Skeletal muscle tissue (tissue), 4 donors: ENCODE measurements around the gene AACS. TPM values are rescaled to one million over a fixed set of nuclear protein-coding genes. Genes with fewer than 3 reads are reported as not detected.

ENCODE experiments used
- H3K27ac ChIP-seq: one replicate; pipeline ENCODE4 v1.7.0; 2013; ENCODE audit warnings: mild to moderate bottlenecking, low read depth, low read length, inconsistent platforms
- H3K27me3 ChIP-seq, 3 donors: one replicate each; pipeline ENCODE4 v1.7.0; 2013; ENCODE audit warnings: low read length in 3 of 3; ENCODE audit not compliant: control insufficient read depth in 3 of 3, insufficient read depth in 3 of 3
- H3K36me3 ChIP-seq, 3 donors: one replicate each; pipeline ENCODE4 v1.7.0; 2013; ENCODE audit warnings: low read length in 3 of 3; ENCODE audit not compliant: control insufficient read depth in 3 of 3, insufficient read depth in 3 of 3
- H3K4me1 ChIP-seq, 3 donors: one replicate each; pipeline ENCODE4 v1.7.0; 2013; ENCODE audit warnings: low read length in 3 of 3, mild to moderate bottlenecking in 3 of 3; ENCODE audit not compliant: control insufficient read depth in 3 of 3, insufficient read depth in 3 of 3
- H3K4me3 ChIP-seq, 3 donors: one replicate each; pipeline ENCODE4 v1.7.0; 2013; ENCODE audit warnings: low read length in 3 of 3
- H3K9ac ChIP-seq, 3 donors: one replicate each; pipeline ENCODE4 v1.7.0; 2013; ENCODE audit warnings: low read length in 3 of 3, mild to moderate bottlenecking in 3 of 3, moderate library complexity in 2 of 3, low read depth in 1 of 3
- H3K9me3 ChIP-seq, 3 donors: one replicate each; pipeline ENCODE4 v1.7.0; 2013; ENCODE audit warnings: low read length in 3 of 3; ENCODE audit not compliant: control insufficient read depth in 3 of 3
- total RNA-seq: library from RNA; depleted of rRNA; stranded (reverse); fragments of >200 nt; gene quantifications from one replicate; pipeline ENCODE4 v1.2.3, GENCODE V29; 2014
- donor health status: Osteomylitis.

AACS gene
- total RNA-seq, 1 donor from 2014 or later = 19.3 TPM

DNA sequence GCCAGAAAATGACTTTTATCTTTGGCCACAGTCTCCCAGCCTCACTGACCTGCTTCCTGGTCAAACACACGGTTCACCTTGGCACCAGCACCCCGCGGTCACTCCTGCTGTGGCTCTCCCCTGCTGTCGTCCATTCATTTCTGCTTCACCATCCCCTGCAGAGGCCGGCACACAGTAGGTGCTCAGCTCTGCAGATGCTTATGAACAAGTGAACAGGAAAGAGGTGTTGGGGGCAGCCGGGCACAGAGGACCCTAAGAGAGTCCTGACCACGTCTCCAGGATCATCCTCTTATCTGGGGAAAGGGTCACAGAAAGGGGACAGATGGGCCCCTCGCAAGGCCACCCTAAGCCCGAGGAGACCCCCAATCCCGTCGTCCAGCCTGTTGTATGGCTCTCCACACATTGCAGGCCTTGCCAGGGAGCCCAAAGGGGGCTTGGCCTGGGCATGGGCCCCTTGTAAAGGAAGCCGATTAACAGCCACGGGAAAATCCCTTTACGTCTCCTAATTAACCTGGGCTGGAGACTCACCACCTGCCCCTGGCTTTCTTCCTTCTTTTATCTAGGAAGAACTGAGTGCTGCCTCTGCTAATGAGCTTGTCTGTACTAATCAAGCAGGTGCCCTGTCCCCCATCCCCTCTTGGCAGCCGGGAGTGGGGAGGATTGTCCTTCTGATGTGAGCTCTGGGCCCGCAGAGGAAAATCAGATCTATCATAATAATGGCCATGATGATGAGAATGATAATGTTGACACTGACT is 119.2 kb downstream of the AACS start:
- no peak overlapping the region for H3K27ac ChIP-seq
- no peak overlapping the region for H3K4me3 ChIP-seq
- H3K36me3 ChIP-seq = no peaks in the 10 kb centered on the region
- peaks cover 5 to 15% (median 14%) of the 10 kb centered on the region in 3 donors for H3K4me1 ChIP-seq
- H3K9me3 ChIP-seq = no peaks in the 10 kb centered on the region
- no peak overlapping the region for H3K9ac ChIP-seq
- peaks cover 45 to 58% (median 46%) of the 10 kb centered on the region in 3 donors for H3K27me3 ChIP-seq

GRCh38 chr12:125185311-125185739 is 120.1 kb downstream of the AACS start:
- Histone ChIP-seq H3K4me1 (peaks cover 5 to 15% (median 14%) of the 10 kb centered on the region in 3 donors), H3K36me3 (no peaks in the 10 kb centered on the region), H3K4me3 (no peak overlapping the region), H3K27ac (no peak overlapping the region), H3K9ac (no peak overlapping the region), H3K9me3 (no peaks in the 10 kb centered on the region), H3K27me3 (peaks cover 52 to 65% (median 55%) of the 10 kb centered on the region in 3 donors)

- Histone ChIP-seq H3K9ac (no peak within 1 kb of the TSS), H3K4me1 (peaks cover 5 to 15% (median 14%) of the 10 kb centered on the region in 3 donors), H3K4me3 (peak within 1 kb of the TSS in 1 of 3 donors; percentile 29), H3K27me3 (peaks cover 50 to 63% (median 55%) of the 10 kb centered on the region in 3 donors), H3K27ac (no peak within 1 kb of the TSS), H3K9me3 (no peaks in the 10 kb centered on the region), H3K36me3 (no peaks in the 10 kb centered on the region)
These were observed 120.7 kb downstream of the AACS start, which contains the start of gene TMEM132B for GRCh38 chr12:125185740-125186470. Gene TMEM132B (plus strand): TSS chr12:125186386.

DNA sequence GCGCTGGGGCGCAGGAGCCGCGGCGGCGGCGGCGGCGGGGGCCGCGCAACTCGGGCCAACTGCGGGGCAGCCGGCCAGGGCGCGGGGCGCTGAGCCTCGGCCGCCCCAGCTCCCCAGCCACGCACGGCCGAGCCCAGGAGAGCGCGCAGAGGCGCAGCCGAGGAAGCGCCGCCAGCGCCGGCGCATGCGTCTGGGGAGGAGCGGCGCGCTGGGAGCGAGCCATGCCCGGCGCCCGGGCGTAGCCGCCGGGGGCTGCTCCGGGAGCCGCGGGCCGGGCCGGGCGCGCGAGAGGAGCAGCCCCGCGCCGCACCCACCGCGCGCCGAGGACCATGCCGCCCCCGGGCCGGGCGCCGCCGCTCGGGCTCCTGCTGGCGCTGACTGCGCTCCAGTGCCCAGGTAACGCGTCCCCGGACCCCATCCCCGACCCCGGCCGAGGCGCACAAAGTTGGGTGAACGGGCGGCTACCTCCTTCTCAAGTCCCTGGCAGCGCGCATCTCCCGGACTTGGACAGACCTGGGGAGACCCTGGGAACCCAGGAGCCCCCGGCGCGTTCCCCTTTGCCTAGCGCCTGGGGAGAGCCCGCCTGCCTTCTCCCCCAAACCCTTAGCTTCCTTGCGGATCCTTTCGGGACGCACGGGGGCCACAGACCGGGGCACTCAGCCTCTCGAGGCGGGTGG is 121.4 kb downstream of the AACS start:
- Histone ChIP-seq H3K4me3 (peak overlapping the region in 1 of 3 donors; percentile 29), H3K36me3 (no peaks in the 10 kb centered on the region), H3K4me1 (peaks cover 5 to 15% (median 14%) of the 10 kb centered on the region in 3 donors), H3K27me3 (peaks cover 50 to 61% (median 54%) of the 10 kb centered on the region in 3 donors), H3K9me3 (no peaks in the 10 kb centered on the region), H3K9ac (no peak overlapping the region), H3K27ac (no peak overlapping the region)

DNA sequence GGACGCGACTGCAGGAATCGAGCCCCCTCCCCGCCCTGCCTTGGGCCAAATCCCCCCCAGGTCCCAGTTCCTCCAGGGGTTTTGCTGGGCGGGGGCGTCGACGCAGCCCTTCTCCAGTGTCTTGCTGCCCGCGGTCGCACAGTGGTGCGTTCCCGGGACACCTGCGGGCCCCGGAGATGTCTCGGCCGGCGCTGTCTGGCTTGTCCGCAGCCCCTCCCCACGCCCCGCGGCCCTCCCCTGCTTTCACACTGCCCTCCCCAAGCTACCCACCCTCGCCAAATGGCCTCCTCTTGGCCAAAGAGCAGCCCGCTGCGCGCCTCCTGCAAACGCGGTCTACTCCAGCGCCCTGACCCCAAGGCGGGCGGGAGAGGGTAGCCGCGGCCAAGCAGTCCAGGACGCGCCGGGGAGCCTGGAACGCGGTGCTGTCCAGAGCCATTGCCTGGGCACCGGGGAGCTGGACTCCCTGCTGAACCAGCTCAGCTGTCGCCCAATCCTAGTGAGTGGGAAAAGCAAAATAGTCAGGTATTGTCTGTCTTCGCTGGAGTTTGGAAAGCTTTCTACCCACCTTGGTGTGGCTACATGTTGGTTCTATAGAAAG is 122.0 kb downstream of the AACS start:
- Histone ChIP-seq H3K9ac (peak overlapping the region in 1 of 3 donors; percentile 20), H3K27ac (no peak overlapping the region), H3K4me1 (peaks cover 5 to 15% (median 14%) of the 10 kb centered on the region in 3 donors), H3K36me3 (no peaks in the 10 kb centered on the region), H3K27me3 (peaks cover 53 to 58% (median 57%) of the 10 kb centered on the region in 3 donors), H3K9me3 (no peaks in the 10 kb centered on the region), H3K4me3 (peak overlapping the region; percentile 27 to 52 (median 43))

DNA sequence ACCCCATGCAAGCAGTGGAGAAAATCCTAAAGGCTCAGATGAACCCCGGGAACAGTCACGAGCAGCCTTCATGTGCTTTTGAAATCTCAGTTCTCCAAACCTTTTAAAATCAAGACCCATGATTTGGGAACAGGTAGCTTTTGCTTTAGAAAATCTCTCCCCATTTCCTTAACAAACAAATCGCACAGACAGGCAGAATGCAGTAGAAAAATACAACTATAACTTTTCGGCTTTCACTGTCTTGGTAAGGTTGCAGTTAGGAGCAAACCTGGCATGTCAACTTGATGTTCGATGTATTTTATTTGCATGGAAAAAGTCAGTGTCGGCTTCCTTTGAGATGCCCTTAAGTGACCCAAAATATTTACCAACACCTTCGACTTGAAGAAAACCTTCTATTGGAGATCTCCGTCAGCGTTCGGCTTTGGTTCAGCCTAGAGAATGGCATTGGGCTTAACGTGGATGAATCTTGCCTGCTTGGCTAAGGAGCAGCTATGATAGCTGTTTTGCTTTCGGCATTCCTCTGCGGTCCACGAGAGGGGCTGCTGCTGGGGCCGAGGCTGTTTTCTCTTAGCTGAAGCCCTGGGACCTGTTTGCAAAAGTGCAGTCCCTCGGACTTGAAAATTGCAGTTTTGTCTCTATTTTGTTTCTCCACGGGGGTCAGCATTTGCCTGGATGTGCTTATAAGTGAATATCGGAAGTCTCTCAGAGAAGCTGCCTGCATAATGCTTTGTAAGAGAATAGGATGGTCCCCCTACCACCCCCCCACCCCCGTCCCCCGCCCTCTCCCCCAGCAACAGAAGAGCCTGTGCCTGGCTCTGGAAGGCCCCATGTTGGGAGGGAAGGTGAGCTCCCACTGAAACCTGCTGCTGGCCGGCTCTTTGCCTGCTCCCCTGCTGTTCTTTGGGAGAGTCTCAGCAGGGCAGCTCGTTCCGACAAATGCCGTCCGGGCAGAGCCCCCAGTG is 122.8 kb downstream of the AACS start:
- peaks cover 5 to 14% (median 13%) of the 10 kb centered on the region in 3 donors for H3K4me1 ChIP-seq

GRCh38 chr12:125189015-125189414 is 123.8 kb downstream of the AACS start:
- no peak overlapping the region for H3K4me3 ChIP-seq
- H3K9me3 ChIP-seq = no peaks in the 10 kb centered on the region
- H3K9ac ChIP-seq = no peak overlapping the region
- no peaks in the 10 kb centered on the region for H3K36me3 ChIP-seq
- peaks cover 60 to 64% (median 63%) of the 10 kb centered on the region in 3 donors for H3K27me3 ChIP-seq
- H3K27ac ChIP-seq = no peak overlapping the region
- H3K4me1 ChIP-seq = peaks cover 3 to 12% (median 9%) of the 10 kb centered on the region in 3 donors

More for the DNA sequence above, 122.8 kb downstream of the AACS start:
- H3K4me3 ChIP-seq = peak overlapping the region in 1 of 3 donors; percentile 27
- H3K36me3 ChIP-seq = no peaks in the 10 kb centered on the region
- no peaks in the 10 kb centered on the region for H3K9me3 ChIP-seq
- H3K27me3 ChIP-seq = peaks cover 60 to 64% (median 60%) of the 10 kb centered on the region in 3 donors
- H3K27ac ChIP-seq = no peak overlapping the region
- H3K9ac ChIP-seq = no peak overlapping the region

DNA sequence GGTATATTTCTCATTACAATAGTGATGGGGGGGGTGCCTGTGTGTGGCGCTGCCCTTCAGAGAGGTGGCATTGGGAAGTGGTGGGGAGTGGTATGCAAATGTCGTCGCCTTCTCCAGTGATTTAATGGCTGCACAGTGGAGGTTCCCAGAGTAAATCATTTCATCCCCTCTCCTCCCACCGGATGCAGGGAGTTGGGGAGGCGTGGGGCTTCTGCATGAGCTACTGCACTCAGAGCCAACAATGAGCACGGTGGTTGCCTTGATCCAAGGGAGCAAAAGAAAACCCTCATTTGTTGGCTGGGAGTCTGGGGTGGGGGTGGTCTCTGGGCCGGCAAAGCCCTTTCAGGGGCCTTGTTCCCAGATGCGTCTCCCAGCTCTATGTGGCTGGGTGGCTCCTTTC is 124.3 kb downstream of the AACS start:
- H3K4me1 ChIP-seq = peaks cover 3 to 12% (median 9%) of the 10 kb centered on the region in 3 donors
- no peak overlapping the region for H3K27ac ChIP-seq
- H3K9ac ChIP-seq = no peak overlapping the region
- H3K9me3 ChIP-seq = no peaks in the 10 kb centered on the region
- no peak overlapping the region for H3K4me3 ChIP-seq
- no peaks in the 10 kb centered on the region for H3K36me3 ChIP-seq
- H3K27me3 ChIP-seq = peaks cover 55 to 63% (median 60%) of the 10 kb centered on the region in 3 donors
